HepG2 (cell line): ENCODE measurements around the gene HTR3B.

Experiments used
- NR2C2 ChIP-seq: sonication (generic); formaldehyde crosslinking; IDR thresholded peaks from 2 replicates; pipeline ENCODE4 v1.4.0; 2020; ENCODE audit warnings: missing genetic modification reagents, mild to moderate bottlenecking, moderate library complexity, borderline replicate concordance
- NR2F2 ChIP-seq: IDR thresholded peaks from 2 replicates; pipeline ENCODE4 v1.6.1; 2012; ENCODE audit warnings: low read depth, inconsistent platforms, borderline replicate concordance
- REST ChIP-seq, 2 experiments: IDR thresholded peaks; 2 replicates each; pipeline ENCODE4 v1.6.1; 2011 to 2012; ENCODE audit warnings: low read length in 2 of 2, borderline replicate concordance in 1 of 2, low read depth in 1 of 2, mild to moderate bottlenecking in 1 of 2, moderate library complexity in 1 of 2
- ZNF788 ChIP-seq: sonication (generic); formaldehyde crosslinking; IDR thresholded peaks from 2 replicates; pipeline ENCODE4 v1.5.0; 2020; ENCODE audit warnings: mild to moderate bottlenecking, missing genetic modification reagents, borderline replicate concordance
- TF ChIP-seq, protein P1 (sequence below): sonication (generic); formaldehyde crosslinking; IDR thresholded peaks from 2 replicates; pipeline ENCODE4 v1.4.0; 2020; ENCODE audit warnings: missing genetic modification reagents

DNA sequence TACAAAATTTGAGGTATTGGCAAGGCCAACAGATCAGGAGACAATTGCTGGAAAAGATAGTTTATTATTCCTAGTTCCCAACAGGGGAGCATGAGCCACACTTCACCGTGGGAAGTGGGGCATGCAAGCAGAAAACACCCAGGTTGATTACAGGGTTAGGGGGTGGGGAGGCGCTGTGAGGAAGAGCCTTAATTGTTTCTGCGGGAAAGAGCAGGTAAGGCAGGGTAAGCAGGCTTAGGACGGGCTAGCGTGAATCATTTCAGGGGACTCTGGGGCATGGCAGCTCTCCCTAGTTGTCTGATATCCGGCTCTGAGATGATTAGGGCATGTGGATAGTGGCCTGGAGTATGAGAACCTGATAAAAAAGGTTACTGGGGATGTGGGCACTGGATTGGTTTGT is 49.6 kb downstream of the HTR3B start:
- TF ChIP-seq ZNF788 = no peak
- no peak for TF ChIP-seq REST (IDR thresholded peaks at IDR 0.05; ENCODE audit: borderline replicate concordance in 1 of 2, low read depth in 1 of 2, low read length in 2 of 2)
- TF ChIP-seq, protein P1, sequence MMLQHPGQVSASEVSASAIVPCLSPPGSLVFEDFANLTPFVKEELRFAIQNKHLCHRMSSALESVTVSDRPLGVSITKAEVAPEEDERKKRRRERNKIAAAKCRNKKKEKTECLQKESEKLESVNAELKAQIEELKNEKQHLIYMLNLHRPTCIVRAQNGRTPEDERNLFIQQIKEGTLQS (CRISPR knock-in tag) = no peak
- no peak for TF ChIP-seq NR2F2
- TF ChIP-seq NR2C2 = no peak
